ENCODE results near the gene MCM6.
"Not testable (repeated sequence)": the region's sequence is repeated elsewhere in the genome, so short reads cannot be mapped to it uniquely, and the experiment has no call there.

DNA sequence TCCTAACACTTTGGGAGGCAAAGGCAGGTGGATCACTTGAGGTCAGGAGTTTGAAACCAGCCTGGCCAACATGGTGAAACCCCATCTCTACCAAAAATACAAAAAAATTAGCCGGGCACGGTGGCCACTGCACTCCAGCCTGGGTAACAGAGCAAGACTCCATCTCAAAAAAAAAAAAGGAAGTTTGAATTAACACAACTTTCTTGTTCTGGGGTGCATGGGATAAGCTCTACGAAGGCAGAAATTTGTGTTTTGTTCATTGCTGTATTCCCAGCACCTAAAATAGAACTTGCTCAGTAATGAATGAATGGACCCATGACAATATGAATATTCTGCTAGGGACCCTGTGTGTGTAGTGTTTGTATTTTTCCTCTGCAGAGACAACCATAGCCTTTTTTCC lies 68.4 kb downstream of the MCM6 start:
- TF ChIP-seq POLR2AphosphoS5 (IDR thresholded peaks at IDR 0.05): not testable (repeated sequence)
- TF ChIP-seq, protein P1, sequence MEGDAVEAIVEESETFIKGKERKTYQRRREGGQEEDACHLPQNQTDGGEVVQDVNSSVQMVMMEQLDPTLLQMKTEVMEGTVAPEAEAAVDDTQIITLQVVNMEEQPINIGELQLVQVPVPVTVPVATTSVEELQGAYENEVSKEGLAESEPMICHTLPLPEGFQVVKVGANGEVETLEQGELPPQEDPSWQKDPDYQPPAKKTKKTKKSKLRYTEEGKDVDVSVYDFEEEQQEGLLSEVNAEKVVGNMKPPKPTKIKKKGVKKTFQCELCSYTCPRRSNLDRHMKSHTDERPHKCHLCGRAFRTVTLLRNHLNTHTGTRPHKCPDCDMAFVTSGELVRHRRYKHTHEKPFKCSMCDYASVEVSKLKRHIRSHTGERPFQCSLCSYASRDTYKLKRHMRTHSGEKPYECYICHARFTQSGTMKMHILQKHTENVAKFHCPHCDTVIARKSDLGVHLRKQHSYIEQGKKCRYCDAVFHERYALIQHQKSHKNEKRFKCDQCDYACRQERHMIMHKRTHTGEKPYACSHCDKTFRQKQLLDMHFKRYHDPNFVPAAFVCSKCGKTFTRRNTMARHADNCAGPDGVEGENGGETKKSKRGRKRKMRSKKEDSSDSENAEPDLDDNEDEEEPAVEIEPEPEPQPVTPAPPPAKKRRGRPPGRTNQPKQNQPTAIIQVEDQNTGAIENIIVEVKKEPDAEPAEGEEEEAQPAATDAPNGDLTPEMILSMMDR (IDR thresholded peaks at IDR 0.05): not testable (repeated sequence)

All from sigmoid colon (tissue), 4 donors.